ENCODE measurements around the gene PNMT. TPM values are rescaled to one million over a fixed set of nuclear protein-coding genes. Genes with fewer than 3 reads are reported as not detected.

The PNMT gene
- total and polyA plus RNA-seq, 2 experiments from 2014 or later = 51.9 to 204 TPM

- Histone ChIP-seq H3K4me2 (peak within 1 kb of the TSS; percentile 88), H3K9me2 (replicated peaks; ENCODE audit: insufficient read depth) (no peaks in the 10 kb centered on the region), H2AFZ (peak within 1 kb of the TSS; percentile 55), H3K4me1 (ENCODE audit: insufficient read depth) (peaks cover 55% of the 10 kb centered on the region), H3K27me3 (no peaks in the 10 kb centered on the region), H3K79me2 (peaks cover 64% of the 10 kb centered on the region), H3K9me3 (ENCODE audit: low read depth) (no peaks in the 10 kb centered on the region), H3K36me3 (replicated peaks; ENCODE audit: insufficient read depth, low read depth) (no peaks in the 10 kb centered on the region), H3K4me3 (peak within 1 kb of the TSS; percentile 88), H4K20me1 (ENCODE audit: insufficient read depth, poor library complexity, severe bottlenecking) (peaks cover 39% of the 10 kb centered on the region), H3K27ac (peak within 1 kb of the TSS; percentile 98)
- WGBS (ENCODE audit: low lambda C conversion rate, missing lambda C conversion rate) = 3% methylated on average over 20 of the region's 20 CpGs
- peak; percentile 88 for DNase-seq (ENCODE audit: low spot score)
- TF ChIP-seq EZH2 (IDR thresholded peaks at IDR 0.05; ENCODE audit: borderline replicate concordance) = no peak
- no peak for TF ChIP-seq CTCF (IDR thresholded peaks at IDR 0.05; ENCODE audit: poor library complexity)
- TF ChIP-seq EZH2phosphoT487 (IDR thresholded peaks at IDR 0.05; ENCODE audit: low read depth, severe bottlenecking, unreplicated experiment) = no peak
Observed at GRCh38 chr17:39699818-39700147, 31.5 kb downstream of the PNMT start, which contains the start of gene ERBB2. Gene ERBB2 (plus strand): TSS chr17:39700064. CDS start chr17:39700239, 175 bp downstream.

- Histone ChIP-seq H3K79me2 (peaks cover 69% of the 10 kb centered on the region), H3K4me2 (peak overlapping the region; percentile 88), H3K36me3 (replicated peaks; ENCODE audit: insufficient read depth, low read depth) (no peaks in the 10 kb centered on the region), H3K4me1 (ENCODE audit: insufficient read depth) (peaks cover 55% of the 10 kb centered on the region), H3K9me2 (replicated peaks; ENCODE audit: insufficient read depth) (no peaks in the 10 kb centered on the region), H3K9me3 (ENCODE audit: low read depth) (no peaks in the 10 kb centered on the region), H3K27ac (peak overlapping the region; percentile 98), H3K4me3 (peak overlapping the region; percentile 88), H3K27me3 (no peaks in the 10 kb centered on the region), H4K20me1 (ENCODE audit: insufficient read depth, poor library complexity, severe bottlenecking) (peaks cover 45% of the 10 kb centered on the region), H2AFZ (peak overlapping the region; percentile 55)
- 1% methylated on average over 41 of the region's 57 CpGs for WGBS (ENCODE audit: low lambda C conversion rate, missing lambda C conversion rate)
- no peak for TF ChIP-seq EZH2 (IDR thresholded peaks at IDR 0.05; ENCODE audit: borderline replicate concordance)
- TF ChIP-seq EZH2phosphoT487 (IDR thresholded peaks at IDR 0.05; ENCODE audit: low read depth, severe bottlenecking, unreplicated experiment) = no peak
- DNase-seq (ENCODE audit: low spot score) = peak; percentile 73
Observed at GRCh38 chr17:39700148-39700987, 32.1 kb downstream of the PNMT start.

- TF ChIP-seq EZH2 (IDR thresholded peaks at IDR 0.05; ENCODE audit: borderline replicate concordance) = no peak
- no peak for TF ChIP-seq EZH2phosphoT487 (IDR thresholded peaks at IDR 0.05; ENCODE audit: low read depth, severe bottlenecking, unreplicated experiment)
- no peak for TF ChIP-seq CTCF (IDR thresholded peaks at IDR 0.05; ENCODE audit: poor library complexity)
- Histone ChIP-seq H3K27me3 (no peaks in the 10 kb centered on the region), H3K4me3 (peak overlapping the region; percentile 88), H3K4me1 (ENCODE audit: insufficient read depth) (peaks cover 56% of the 10 kb centered on the region), H4K20me1 (ENCODE audit: insufficient read depth, poor library complexity, severe bottlenecking) (peaks cover 53% of the 10 kb centered on the region), H3K9me3 (ENCODE audit: low read depth) (no peaks in the 10 kb centered on the region), H3K9me2 (replicated peaks; ENCODE audit: insufficient read depth) (no peaks in the 10 kb centered on the region), H3K27ac (peak overlapping the region; percentile 98), H3K36me3 (replicated peaks; ENCODE audit: insufficient read depth, low read depth) (no peaks in the 10 kb centered on the region), H3K4me2 (peak overlapping the region; percentile 88), H2AFZ (no peak overlapping the region), H3K79me2 (peaks cover 78% of the 10 kb centered on the region)
- DNase-seq (ENCODE audit: low spot score) = peak; percentile 70
- WGBS (ENCODE audit: low lambda C conversion rate, missing lambda C conversion rate) = 10% methylated on average over 10 of the region's 10 CpGs
Observed at GRCh38 chr17:39701012-39701783, 32.9 kb downstream of the PNMT start.

Data from hepatocyte (in vitro differentiated cells).